Retinal pigment epithelial cell (primary cell): Measurements from ENCODE around the gene PPP2R1B.
A peak's percentile ranks its signal among the peaks of the same experiment; 100 is the strongest.

Experiments
- DNase-seq: peaks from one replicate; pipeline ENCODE4 v3.0.0-alpha.2; 2010; ENCODE audit warnings: low read depth
- H3K4me3 ChIP-seq: 2 replicates; pipeline ENCODE4 v1.5.1; 2011; ENCODE audit warnings: mild to moderate bottlenecking, low read length, control low read depth, moderate library complexity
- CTCF ChIP-seq: conservative IDR thresholded peaks from 2 replicates; pipeline ENCODE4 v1.5.1; 2011; ENCODE audit warnings: low read depth, low read length, control low read depth, inconsistent platforms

Gene PPP2R1B

GRCh38 chr11:111765984-111766833 lies at the start of gene PPP2R1B:
TSS of gene PPP2R1B (minus strand) at chr11:111766389. CDS start at chr11:111766361, 28 bp downstream.
- no peak for TF ChIP-seq CTCF
- DNase-seq: no peak

DNA sequence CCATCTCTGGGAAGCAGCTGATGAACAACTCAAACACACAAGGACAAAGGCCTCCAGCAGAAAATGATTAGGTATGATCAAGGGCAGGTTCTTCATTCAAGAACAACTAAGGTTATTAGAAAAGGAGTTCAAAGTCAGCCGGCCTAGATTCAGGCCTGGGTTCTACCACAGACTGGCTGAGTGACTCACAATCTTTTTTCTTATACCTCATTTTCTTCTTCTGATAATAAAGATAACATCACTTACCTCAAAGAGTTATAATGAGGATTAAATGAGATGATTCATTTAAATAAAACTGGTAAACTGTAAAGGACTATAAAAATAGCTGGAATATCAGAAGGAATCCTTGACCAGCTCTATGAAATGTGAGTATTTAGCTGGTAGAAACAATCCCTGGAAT lies 49.3 kb upstream of the PPP2R1B start:
- no peak overlapping the region for H3K4me3 ChIP-seq
- no peak for DNase-seq
- no peak for TF ChIP-seq CTCF

More at GRCh38 chr11:111765984-111766833, at the start of gene PPP2R1B:
- peak within 1 kb of the TSS; percentile 94 for H3K4me3 ChIP-seq

GRCh38 chr11:111814557-111815320 lies 48.5 kb upstream of the PPP2R1B start:
- no peak overlapping the region for H3K4me3 ChIP-seq
- no peak for TF ChIP-seq CTCF
- DNase-seq: no peak

GRCh38 chr11:111814106-111814505 lies 47.9 kb upstream of the PPP2R1B start:
- DNase-seq: no peak
- no peak for TF ChIP-seq CTCF
- H3K4me3 ChIP-seq: no peak overlapping the region

- TF ChIP-seq CTCF: no peak
- no peak for DNase-seq
- H3K4me3 ChIP-seq: no peak overlapping the region
These were observed 46.0 kb upstream of the PPP2R1B start for GRCh38 chr11:111812211-111812610.

- no peak for DNase-seq
- no peak overlapping the region for H3K4me3 ChIP-seq
- no peak for TF ChIP-seq CTCF
These were observed 45.3 kb upstream of the PPP2R1B start for GRCh38 chr11:111811445-111811844.
